GM18519 (cell line): Measurements from ENCODE around the gene LLGL2.
"Not testable (repeated sequence)": the region's sequence is repeated elsewhere in the genome, so short reads cannot be mapped to it uniquely, and the experiment has no call there.

Source experiments
- ATAC-seq: cut with Tn5 transposase; IDR thresholded peaks from one replicate; pipeline ENCODE4 v1.9.1; 2021; ENCODE audit warnings: mild to moderate bottlenecking, moderate library complexity; ENCODE audit not compliant: unreplicated experiment, low FRiP score

The LLGL2 gene

GRCh38 chr17:75507733-75508719, 17.5 kb upstream of the LLGL2 start:
- ATAC-seq, result no peak

GRCh38 chr17:75508931-75509361, 16.6 kb upstream of the LLGL2 start:
- no peak for ATAC-seq

DNA sequence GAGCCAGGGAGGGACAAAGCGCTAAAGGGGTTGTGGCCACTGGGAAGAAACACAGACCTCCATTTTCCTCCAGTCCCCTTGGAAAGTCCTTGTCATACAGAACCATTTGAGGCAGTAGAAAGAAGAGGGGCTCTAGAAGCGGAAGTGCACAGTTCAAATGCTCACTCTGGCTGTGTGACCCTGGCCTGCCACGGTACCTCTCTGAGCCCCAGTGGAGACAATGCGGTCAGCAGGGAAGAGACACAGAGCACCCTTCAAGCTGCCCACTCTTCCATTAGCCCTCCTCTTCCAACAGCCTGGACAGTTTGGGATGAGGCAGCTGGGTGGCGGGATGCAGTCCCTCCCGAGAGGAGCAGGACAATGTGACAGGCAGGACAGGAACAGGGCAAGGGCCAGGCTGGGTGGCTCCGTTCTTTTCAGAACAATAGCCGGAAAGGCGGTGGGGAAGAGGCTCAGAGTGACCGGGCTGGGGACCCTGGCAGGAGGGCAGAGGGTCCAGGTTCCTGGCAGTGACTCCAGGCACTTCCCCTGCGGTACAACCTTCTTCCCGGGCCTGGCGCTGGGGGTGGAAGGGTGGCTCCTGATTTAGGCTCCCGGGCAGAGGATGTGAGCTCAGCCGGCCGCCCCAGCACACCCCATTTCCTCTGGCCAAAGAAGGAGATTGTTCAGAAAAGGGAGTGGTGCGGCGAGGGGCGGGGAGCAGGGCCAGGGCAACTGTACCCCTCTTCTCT, 15.8 kb upstream of the LLGL2 start:
- ATAC-seq, result no peak

- ATAC-seq, result no peak
Measured at GRCh38 chr17:75511270-75511609, 14.3 kb upstream of the LLGL2 start.

GRCh38 chr17:75511610-75512575, 13.6 kb upstream of the LLGL2 start:
- no peak for ATAC-seq

- ATAC-seq, result no peak
Measured at GRCh38 chr17:75512926-75513640, 12.4 kb upstream of the LLGL2 start.

DNA sequence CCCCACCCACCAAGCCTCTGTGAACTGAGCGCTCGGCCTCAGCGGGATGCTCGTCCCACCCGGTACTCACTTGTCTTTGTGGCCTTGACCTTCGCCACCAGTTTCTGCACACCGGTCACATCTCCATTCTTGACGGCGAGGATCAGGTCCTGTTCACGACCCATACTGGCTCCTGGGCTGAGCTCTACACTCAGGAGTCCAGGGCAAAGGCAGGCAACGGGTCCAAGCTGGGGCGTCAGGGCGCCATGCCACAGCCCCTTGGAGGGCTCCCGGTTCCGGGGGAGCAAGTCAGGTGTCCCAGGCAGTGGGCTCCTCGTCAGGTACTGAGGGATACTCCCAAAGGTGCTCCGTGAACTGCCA, 11.9 kb upstream of the LLGL2 start:
- ATAC-seq, result no peak

GRCh38 chr17:75514299-75514918, 11.1 kb upstream of the LLGL2 start:
- no peak for ATAC-seq

- ATAC-seq, result no peak
Measured at GRCh38 chr17:75514919-75515495, 10.5 kb upstream of the LLGL2 start.

GRCh38 chr17:75515496-75516254, 9.8 kb upstream of the LLGL2 start, which contains the start of gene CASKIN2:
Gene CASKIN2 (minus strand): TSS chr17:75515537. CDS start chr17:75513804, 1,733 bp downstream.
- peak; percentile 9 for ATAC-seq

- ATAC-seq, result peak; percentile 36
Measured at GRCh38 chr17:75516255-75516618, 9.3 kb upstream of the LLGL2 start, which contains the start of gene TSEN54. Gene TSEN54 (plus strand): TSS chr17:75516528. CDS start chr17:75516561, 33 bp downstream.

GRCh38 chr17:75516619-75517296, 8.7 kb upstream of the LLGL2 start:
- ATAC-seq, result peak; percentile 12

DNA sequence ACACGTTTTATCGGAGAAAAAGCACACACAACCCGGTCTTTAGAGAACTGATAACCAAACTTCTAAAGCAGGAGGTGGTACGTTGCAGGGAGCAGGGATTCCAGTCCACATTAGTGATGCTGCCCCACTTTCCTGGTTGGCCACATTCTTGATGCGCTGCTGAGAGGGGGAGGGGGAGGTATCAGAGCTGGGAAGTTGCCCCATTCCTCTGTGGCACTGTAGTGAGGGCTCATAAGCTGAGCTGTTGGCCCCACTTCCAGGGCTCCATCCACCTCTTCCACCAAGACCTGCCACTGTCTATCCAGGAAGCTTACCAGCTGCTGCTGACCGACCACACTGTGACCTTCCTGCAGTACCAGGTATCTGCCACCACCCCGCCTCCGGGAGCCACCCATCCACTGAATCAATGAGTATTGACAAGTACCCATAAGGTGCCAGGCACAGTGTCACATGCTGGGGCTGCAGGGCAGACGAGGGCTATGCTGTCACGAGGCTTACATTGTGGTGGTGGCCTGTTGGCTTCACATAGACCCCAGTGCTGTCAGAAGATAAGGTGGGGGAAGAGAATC, 8.1 kb upstream of the LLGL2 start:
- ATAC-seq, result no peak

GRCh38 chr17:75518201-75518600, 7.3 kb upstream of the LLGL2 start:
- ATAC-seq, result no peak

GRCh38 chr17:75518983-75519537, 6.4 kb upstream of the LLGL2 start:
- no peak for ATAC-seq

- ATAC-seq, result not testable (repeated sequence)
Measured at GRCh38 chr17:75520413-75520812, 5.1 kb upstream of the LLGL2 start.

DNA sequence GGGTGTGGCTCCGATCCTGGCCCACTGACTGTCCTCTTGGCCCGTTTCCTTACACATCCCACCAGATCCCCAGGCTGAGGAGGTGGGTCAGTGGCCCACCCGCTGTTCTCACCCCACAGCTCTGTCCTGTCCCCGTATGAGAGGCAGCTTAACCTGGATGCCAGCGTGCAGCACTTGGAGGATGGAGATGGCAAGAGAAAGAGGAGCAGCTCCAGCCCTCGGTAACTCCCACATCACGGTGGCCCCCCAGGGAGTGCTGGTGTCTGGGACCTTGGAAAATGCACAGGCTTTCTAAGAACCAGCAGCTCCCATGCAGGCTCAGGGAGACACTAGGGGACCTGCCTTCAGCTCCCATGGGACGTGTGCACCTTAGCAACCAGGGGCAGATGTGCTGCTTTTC, 4.2 kb upstream of the LLGL2 start:
- no peak for ATAC-seq
